Measurements from ENCODE around the gene PPP1CB. TPM values are rescaled to one million over a fixed set of nuclear protein-coding genes. Genes with fewer than 3 reads are reported as not detected.
"Not testable (repeated sequence)": the region's sequence is repeated elsewhere in the genome, so short reads cannot be mapped to it uniquely, and the experiment has no call there.

Gene PPP1CB
- total RNA-seq, 2 donors from 2014 or later: 63.3 to 139 TPM

GRCh38 chr2:28782423-28782822 is 30.8 kb downstream of the PPP1CB start:
- 49 to 80% methylated on average over 3 of the region's 3 CpGs for WGBS, 2 donors
- H3K4me1 ChIP-seq: peaks cover 3% of the 10 kb centered on the region
- ATAC-seq (no peak), DNase-seq (no peak)
- intact Hi-C loops (cut with DNase I): no loop called here
- no peak overlapping the region for H3K4me3 ChIP-seq
- H3K9me3 ChIP-seq: no peaks in the 10 kb centered on the region
- H3K27ac ChIP-seq: no peak overlapping the region
- TF ChIP-seq CTCF (IDR thresholded peaks at IDR 0.05) (no peak), POLR2A (IDR thresholded peaks at IDR 0.05) (no peak)
- H3K27me3 ChIP-seq: no peaks in the 10 kb centered on the region
- peaks cover 14 to 39% of the 10 kb centered on the region in 2 donors for H3K36me3 ChIP-seq (replicated peaks in 1 of 2; ENCODE audit: insufficient read depth in 1 of 2, low read depth in 2 of 2)

GRCh38 chr2:28784570-28784969 is 32.9 kb downstream of the PPP1CB start:
- 85 to 95% methylated on average over 4 to 7 of the region's 7 CpGs for WGBS, 2 donors
- ATAC-seq; H3K4me1 ChIP-seq; intact Hi-C loops (cut with DNase I); DNase-seq; H3K27ac ChIP-seq; H3K4me3 ChIP-seq; H3K27me3 ChIP-seq; H3K9me3 ChIP-seq: not testable (repeated sequence)
- H3K36me3 ChIP-seq (replicated peaks in 1 of 2; ENCODE audit: insufficient read depth in 1 of 2, low read depth in 2 of 2): peaks cover 14 to 41% of the 10 kb centered on the region in 2 donors

GRCh38 chr2:28796620-28797019 is 45.0 kb downstream of the PPP1CB start:
- H3K27ac ChIP-seq: no peak overlapping the region
- no peak for TF ChIP-seq POLR2A (IDR thresholded peaks at IDR 0.05)
- TF ChIP-seq CTCF (IDR thresholded peaks at IDR 0.05): no peak
- peaks cover 0 to 20% of the 10 kb centered on the region in 2 donors for H3K36me3 ChIP-seq (replicated peaks in 1 of 2; ENCODE audit: insufficient read depth in 1 of 2, low read depth in 2 of 2)
- intact Hi-C loops (cut with DNase I): no loop called here
- H3K9me3 ChIP-seq: no peaks in the 10 kb centered on the region
- WGBS, 2 donors: 62 to 66% methylated on average over 4 of the region's 4 CpGs
- no peaks in the 10 kb centered on the region for H3K4me1 ChIP-seq
- no peak for DNase-seq
- ATAC-seq: no peak
- no peaks in the 10 kb centered on the region for H3K27me3 ChIP-seq
- no peak overlapping the region for H3K4me3 ChIP-seq

GRCh38 chr2:28801726-28802125 is 50.1 kb downstream of the PPP1CB start:
- WGBS, 2 donors: 90% methylated on average over 3 of the region's 3 CpGs
- no peak for ATAC-seq

GRCh38 chr2:28802975-28803429 is 51.4 kb downstream of the PPP1CB start:
- ATAC-seq (no peak), DNase-seq (no peak)
- Histone ChIP-seq H3K27ac (no peak overlapping the region), H3K27me3 (no peaks in the 10 kb centered on the region), H3K36me3 (replicated peaks in 1 of 2; ENCODE audit: insufficient read depth in 1 of 2, low read depth in 2 of 2) (peaks cover 0 to 5% of the 10 kb centered on the region in 2 donors), H3K4me1 (no peaks in the 10 kb centered on the region), H3K9me3 (no peaks in the 10 kb centered on the region), H3K4me3 (no peak overlapping the region)
- 84 to 85% methylated on average over 4 of the region's 4 CpGs for WGBS, 2 donors
- intact Hi-C loops (cut with DNase I): no loop called here
- no peak for TF ChIP-seq POLR2A (IDR thresholded peaks at IDR 0.05)
- TF ChIP-seq CTCF (IDR thresholded peaks at IDR 0.05): no peak

More at GRCh38 chr2:28801726-28802125, 50.1 kb downstream of the PPP1CB start:
- intact Hi-C loops (cut with DNase I): no loop called here
- Histone ChIP-seq H3K4me3 (no peak overlapping the region), H3K27ac (no peak overlapping the region), H3K36me3 (replicated peaks in 1 of 2; ENCODE audit: insufficient read depth in 1 of 2, low read depth in 2 of 2) (peaks cover 0 to 5% of the 10 kb centered on the region in 2 donors), H3K9me3 (no peaks in the 10 kb centered on the region), H3K4me1 (no peaks in the 10 kb centered on the region), H3K27me3 (no peaks in the 10 kb centered on the region)
- no peak for DNase-seq
- no peak for TF ChIP-seq CTCF (IDR thresholded peaks at IDR 0.05)
- no peak for TF ChIP-seq POLR2A (IDR thresholded peaks at IDR 0.05)
